Muscle of back (tissue), 11 donors: Measurements from ENCODE around the gene SLC26A4. TPM values are rescaled to one million over a fixed set of nuclear protein-coding genes. Genes with fewer than 3 reads are reported as not detected.

Experiments used
- DNase-seq, 3 donors: peaks; one replicate each; pipeline versions ENCODE4 v3.0.0 to v3.0.0-alpha.2; 2013
- polyA plus RNA-seq, 10 donors: library from polyadenylated mRNA; unstranded; fragments of 120-200 nt; gene quantifications; one replicate each; pipeline ENCODE4 v1.2.1, GENCODE V29; 2013; ENCODE audit not compliant: insufficient read length in 10 of 10

Gene SLC26A4
- polyA plus RNA-seq, 10 donors = 0.42 to 1.4 (median 0.90) TPM

DNA sequence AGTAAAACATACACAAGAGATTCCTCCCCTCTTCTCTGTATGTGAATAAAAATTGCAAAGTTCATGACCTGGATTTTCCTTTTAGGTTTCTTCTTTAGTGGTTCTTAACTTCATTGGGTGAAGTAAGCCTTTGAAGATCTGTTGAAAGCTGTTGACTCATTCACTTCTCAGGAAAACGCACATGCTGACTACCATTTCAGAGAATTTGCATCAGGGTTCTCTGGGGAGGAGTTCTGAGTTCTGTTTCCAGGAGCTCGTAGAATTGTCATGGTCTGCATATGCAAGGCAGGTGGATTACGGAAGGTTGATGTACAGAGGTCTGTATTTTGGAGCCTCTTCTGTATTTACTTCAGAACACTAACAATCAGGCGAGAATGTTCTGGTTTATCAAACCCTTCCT lies 962 bp upstream of the SLC26A4 start:
- peak in 1 of 3 donors; percentile 44 for DNase-seq

DNA sequence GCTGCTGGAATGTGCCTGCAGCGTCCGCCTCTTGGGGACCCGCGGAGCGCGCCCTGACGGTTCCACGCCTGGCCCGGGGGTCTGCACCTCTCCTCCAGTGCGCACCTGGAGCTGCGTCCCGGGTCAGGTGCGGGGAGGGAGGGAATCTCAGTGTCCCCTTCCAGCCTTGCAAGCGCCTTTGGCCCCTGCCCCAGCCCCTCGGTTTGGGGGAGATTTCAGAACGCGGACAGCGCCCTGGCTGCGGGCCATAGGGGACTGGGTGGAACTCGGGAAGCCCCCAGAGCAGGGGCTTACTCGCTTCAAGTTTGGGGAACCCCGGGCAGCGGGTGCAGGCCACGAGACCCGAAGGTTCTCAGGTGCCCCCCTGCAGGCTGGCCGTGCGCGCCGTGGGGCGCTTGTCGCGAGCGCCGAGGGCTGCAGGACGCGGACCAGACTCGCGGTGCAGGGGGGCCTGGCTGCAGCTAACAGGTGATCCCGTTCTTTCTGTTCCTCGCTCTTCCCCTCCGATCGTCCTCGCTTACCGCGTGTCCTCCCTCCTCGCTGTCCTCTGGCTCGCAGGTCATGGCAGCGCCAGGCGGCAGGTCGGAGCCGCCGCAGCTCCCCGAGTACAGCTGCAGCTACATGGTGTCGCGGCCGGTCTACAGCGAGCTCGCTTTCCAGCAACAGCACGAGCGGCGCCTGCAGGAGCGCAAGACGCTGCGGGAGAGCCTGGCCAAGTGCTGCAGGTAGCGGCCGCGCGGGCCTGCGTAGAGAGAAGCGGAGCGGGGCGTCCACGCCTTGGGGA lies 645 bp downstream of the SLC26A4 start:
- DNase-seq = peak; percentile 19 to 74 (median 36)

- DNase-seq = no peak
These were observed 1.3 kb downstream of the SLC26A4 start for GRCh38 chr7:107661865-107662379.

GRCh38 chr7:107663196-107663595 lies 2.6 kb downstream of the SLC26A4 start:
- no peak for DNase-seq

- no peak for DNase-seq
These were observed 6.2 kb downstream of the SLC26A4 start for GRCh38 chr7:107666790-107667189.

DNA sequence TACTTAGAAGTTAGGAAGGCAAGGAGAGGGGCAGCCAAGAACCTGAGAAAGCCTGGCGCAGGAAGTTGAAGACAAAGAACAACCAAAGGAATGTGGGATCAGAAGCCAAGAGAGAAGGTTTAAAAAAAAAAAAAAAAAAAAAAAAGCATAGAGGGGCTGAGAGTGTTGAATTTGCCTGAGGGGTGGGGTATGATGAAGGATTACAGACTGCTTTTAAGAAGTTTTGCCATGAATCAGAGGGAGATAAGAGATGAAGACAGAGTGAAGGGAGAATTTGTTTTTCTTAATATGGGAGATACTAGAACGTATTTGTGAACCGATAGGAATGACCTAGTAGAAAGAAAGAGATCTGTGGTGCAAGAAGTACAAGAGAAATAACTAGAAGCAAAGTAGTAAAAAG lies 6.7 kb downstream of the SLC26A4 start:
- DNase-seq = no peak

DNA sequence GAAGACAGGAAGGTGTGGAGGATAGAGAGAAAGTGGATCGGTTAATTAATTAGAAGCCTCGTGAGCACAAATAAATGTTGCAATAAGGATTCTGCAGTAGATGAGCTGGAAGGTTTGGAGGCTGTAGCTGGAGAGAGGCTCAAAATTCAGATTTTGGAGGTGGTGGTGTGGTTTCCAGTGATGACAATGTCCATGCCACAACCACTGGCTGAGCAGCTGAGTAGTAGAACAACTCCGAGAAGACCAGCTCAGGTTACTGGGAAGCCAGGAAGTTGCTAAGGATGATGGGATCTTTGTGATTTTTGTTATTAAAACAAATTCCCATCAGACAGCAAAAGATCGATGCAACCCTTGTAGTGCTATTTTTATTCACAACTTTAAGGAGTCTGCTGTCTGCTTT lies 7.7 kb downstream of the SLC26A4 start:
- no peak for DNase-seq

DNA sequence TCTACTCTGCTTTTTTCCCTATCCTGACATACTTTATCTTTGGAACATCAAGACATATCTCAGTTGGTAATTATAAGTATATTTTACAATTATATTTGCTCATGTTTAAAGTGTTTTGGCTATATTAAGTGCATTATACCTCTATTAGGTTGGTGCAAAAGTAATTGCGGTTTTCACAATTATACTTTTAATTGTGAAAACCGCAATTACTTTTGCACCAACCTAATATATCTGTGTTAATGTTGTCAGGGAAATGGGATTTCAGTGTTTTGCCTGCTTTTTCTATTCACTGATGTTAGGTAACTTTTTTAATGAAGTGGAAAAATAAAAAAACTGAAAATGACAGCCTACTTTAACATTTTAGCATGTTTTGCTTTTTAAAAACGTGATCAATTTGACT lies 11.6 kb downstream of the SLC26A4 start:
- DNase-seq = no peak

DNA sequence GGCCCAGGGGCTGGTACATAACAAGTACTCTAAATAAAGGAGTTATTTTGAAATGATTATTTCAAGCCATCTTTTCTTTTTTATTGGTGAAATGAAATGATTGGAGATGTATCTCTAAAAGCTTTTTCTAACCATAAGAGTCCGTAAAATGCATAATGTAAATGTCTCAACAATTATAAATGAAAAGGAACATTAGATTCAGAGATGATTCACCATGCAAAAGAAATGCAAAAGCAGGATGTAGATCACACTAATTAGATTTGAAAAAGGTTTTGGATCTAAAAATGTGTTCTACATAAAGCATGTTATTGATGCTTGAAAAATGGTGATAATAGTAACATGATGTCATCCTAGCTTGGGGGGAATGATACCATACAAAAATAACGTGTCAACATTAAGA lies 15.6 kb downstream of the SLC26A4 start:
- DNase-seq = no peak

- no peak for DNase-seq
These were observed 17.6 kb downstream of the SLC26A4 start for GRCh38 chr7:107678110-107678753.

DNA sequence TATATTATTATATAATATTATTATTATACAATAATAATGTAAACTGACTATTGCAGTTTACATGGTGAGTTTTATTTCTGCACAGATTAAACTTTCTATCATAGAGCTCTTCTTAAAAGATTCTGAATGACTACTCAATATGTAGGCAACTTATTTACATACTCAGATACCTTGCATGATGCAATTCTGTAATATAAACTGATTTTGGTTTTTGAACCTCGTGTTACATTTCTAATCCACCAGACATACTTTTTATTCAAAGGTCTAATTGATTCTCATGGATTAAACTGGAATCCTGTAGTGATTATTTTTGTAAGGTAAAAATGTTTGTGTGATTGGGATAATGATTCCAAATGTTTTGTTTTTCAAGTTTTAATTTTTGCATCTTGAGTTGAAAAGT lies 19.9 kb downstream of the SLC26A4 start:
- no peak for DNase-seq

GRCh38 chr7:107682886-107683285 lies 22.3 kb downstream of the SLC26A4 start:
- DNase-seq = no peak

DNA sequence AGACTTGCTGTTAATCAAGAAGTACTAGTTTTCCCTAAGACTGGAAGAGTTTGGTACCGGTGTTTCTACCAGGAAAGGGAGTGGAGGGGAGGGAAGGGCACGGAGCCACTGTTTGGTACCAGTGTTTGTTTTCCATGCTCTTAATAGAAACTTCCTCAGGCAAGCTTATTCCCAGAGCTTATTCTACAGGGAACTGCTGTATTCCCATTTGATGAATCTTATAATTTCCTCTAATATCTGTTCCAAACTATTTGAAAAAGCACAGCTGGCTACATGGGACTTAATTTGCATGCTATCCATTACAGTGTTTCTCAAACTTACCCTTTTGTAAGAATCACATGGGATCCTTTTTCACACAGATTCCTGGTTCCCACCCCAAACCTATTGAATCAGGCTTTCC lies 23.7 kb downstream of the SLC26A4 start:
- DNase-seq = no peak

DNA sequence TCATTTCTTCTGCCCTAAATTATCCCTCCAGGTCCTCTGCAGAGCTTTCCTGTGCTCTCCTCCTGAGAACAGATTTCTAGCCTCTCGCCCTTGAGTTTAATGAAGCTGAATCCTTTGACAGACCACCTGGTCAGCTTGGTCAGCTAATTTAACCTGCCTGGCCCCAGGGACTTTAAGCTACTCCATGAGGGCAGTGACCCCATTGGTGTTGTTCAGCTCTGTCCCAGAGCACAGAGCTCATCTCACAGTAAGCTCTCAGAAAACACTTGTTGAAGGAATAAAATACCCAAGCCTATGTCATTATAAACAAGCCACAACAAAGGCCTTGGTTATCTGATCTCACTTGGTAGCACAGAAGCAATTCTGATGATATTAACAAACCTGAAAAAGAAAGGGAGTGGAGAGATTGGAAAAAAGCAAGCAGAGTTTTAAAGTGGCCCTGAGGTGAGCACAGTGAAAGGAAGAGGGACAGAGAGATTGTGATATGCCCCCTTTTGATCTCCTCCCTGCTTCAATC lies 24.4 kb downstream of the SLC26A4 start:
- DNase-seq = no peak

DNA sequence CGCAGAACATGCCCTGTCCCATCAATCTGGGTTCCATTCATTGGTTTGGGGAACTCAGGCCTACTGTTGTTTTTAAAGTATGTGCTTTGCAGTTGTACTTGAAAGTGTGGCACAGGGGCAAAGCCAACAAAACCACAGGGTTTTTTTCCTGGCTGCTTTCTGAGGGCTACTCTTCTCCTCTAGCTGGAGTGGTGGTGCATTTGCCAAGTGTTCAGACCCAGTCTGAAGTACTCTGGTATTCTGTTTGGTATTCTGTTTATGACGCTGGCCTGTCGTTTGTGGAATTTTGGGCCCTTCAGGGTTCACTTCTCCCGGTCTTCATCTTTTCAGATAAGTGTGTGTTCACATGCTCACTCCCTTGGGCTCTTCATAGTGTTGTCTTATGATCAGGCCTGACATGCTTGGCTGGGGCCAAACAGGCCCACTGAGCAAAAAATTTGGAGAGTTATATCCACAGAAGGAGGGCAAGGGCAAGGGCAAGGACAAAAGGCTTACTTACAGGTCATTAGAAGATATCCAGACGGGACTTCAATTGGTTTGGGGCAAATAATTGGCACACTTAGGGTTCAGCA lies 26.3 kb downstream of the SLC26A4 start:
- no peak for DNase-seq

GRCh38 chr7:107687656-107688055 lies 27.0 kb downstream of the SLC26A4 start:
- no peak for DNase-seq

GRCh38 chr7:107689553-107689952 lies 28.9 kb downstream of the SLC26A4 start:
- DNase-seq = no peak

DNA sequence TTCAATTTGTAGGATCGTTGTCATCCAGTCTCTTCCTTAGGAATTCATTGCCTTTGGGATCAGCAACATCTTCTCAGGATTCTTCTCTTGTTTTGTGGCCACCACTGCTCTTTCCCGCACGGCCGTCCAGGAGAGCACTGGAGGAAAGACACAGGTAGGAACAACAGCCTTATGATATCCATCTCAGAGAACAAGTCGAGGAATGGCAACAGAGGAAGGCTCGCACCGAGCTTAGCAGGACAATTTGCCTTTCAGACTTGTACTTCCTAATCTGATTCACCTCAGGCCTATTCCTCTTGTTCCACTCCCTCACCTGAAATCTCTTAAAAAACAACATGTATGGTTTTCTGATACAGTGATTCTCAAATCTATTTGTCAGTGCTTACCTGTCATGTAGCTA lies 29.5 kb downstream of the SLC26A4 start:
- DNase-seq = no peak

- DNase-seq = peak in 1 of 3 donors; percentile 55
These were observed 30.0 kb downstream of the SLC26A4 start for GRCh38 chr7:107690611-107691010.

DNA sequence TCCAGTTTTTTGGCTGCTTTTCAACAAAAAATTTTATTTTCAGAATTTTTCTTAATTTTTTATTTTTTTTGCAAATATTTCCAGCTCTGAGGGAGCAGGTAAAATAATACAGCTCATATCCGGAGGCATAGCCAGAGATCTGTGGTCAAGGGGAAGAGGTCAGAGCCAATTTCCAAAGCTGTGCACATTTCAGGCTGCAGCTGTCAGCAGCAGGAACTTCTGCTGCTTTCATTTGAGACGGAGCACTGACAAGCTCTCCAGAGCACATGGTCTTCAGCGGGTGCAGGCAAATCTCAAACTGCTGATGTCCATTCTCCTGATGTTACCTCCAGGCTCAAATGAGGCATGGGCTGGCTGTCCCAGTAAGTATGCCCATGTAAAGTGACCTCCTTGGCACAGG lies 31.1 kb downstream of the SLC26A4 start:
- DNase-seq = peak; percentile 22 to 63 (median 41)

GRCh38 chr7:107692501-107692900 lies 31.9 kb downstream of the SLC26A4 start:
- no peak for DNase-seq

GRCh38 chr7:107693396-107693795 lies 32.8 kb downstream of the SLC26A4 start:
- DNase-seq = no peak

DNA sequence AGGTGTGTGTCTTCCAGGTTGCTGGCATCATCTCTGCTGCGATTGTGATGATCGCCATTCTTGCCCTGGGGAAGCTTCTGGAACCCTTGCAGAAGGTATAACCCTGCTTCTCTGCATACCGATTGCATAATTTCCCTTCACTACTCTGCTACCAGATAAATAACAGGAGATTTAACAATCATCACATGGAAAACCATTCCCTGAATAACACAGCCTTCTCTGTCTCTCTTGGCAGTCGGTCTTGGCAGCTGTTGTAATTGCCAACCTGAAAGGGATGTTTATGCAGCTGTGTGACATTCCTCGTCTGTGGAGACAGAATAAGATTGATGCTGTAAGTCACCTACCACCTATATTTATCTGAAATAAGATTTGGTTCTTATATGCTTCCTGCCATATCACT lies 33.8 kb downstream of the SLC26A4 start:
- peak; percentile 29 to 66 (median 45) for DNase-seq
